NCI-H446 treated with DMSO at 0.1 percent for 48 hours (cell line): Measurements from ENCODE around the gene NCK1.
"Not testable (repeated sequence)": the region's sequence is repeated elsewhere in the genome, so short reads cannot be mapped to it uniquely, and the experiment has no call there.

ENCODE experiments used
- DNase-seq: peaks from one replicate; lab custom pipeline; 2025; lab: John Stamatoyannopoulos, UW

NCK1 gene

DNA sequence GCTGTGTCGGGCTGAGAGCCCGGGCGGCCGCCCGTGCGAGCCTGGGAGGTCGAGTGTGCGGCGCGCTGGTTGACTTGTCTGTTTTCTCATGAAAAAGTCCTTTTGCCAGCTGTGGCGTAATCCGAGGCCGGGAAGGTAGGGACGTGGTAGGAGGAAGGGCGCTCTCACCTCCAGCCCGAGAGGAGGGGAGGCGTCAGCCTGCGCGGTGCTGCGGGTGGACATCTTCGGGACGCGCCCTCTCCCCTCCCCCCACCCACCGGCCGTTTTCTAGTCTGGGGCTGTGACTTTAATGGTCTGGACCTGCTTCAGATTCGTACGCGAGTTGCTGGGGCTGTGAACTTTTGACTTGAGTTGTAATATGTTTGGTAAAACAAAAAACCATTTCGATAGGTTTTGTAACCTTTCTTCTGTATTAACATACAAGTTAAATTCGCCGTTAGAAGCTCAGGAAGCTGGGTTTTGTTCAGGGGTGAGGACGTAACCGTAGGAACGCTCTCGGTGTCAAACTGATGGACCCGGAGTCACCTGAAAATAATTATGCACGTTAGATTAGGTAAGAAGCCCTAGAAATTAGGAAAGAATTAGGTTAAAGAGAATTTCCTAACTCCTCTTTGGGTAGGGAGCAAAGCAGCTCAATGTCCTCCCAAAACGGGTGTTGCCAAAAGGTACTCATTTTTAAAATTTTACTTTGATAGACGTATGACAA lies 762 bp downstream of the NCK1 start:
- DNase-seq: peak; percentile 43

- DNase-seq: no peak
Observed at GRCh38 chr3:136869282-136869681, 7.3 kb downstream of the NCK1 start.

- not testable (repeated sequence) for DNase-seq
Observed at GRCh38 chr3:136872258-136872657, 10.2 kb downstream of the NCK1 start.

DNA sequence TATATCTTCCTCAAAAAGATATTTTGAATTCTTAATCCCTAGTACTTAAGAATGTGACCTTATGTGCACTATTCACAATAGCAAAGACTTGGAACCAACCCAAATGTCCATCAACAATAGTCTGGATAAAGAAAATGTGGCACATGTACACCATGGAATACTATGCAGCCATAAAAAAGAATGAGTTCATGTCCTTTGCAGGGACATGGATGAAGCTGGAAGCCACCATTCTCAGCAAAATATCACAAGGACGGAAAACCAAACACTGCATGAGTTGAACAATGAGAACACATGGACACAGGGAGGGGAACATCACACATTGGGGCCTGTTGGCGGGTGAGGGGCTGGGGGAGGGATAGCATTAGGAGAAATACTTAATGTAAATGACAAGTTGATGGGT lies 17.5 kb downstream of the NCK1 start:
- not testable (repeated sequence) for DNase-seq

GRCh38 chr3:136882571-136882970 lies 20.6 kb downstream of the NCK1 start:
- DNase-seq: no peak

DNA sequence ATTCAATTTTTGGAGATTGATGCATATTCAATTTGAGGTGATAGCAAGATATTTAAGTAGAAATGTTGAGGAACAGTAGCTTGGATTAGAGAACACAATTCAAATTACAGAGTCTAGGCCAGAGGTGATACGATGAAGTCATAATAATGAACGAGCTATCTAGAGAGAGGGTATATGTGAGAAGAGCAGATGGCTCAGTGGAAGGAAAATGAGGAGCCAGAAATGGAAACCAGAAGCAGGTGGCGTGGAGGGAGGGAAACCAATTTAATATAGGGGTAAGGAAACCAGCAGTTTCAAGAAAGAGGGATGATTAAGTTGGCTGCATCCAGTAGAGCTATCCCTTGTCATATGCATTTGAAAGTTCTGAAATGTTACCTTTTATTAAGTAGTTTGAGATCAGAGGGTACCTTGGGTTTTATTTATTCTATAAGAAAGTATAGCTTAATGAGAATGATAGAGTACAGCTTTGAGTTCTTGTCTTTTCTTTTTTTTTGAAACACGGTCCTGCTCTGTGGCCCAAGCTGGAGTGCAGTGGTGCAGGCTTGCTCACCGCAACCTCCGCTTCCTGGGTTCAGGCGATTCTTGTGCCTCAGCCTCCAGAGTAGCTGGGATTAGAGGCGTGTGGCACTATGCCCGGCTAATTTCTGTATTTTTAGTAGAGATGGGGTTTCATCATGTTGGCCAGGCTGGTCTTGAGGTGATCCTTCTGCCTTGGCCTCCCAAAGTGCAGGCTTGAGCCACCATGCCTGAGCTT lies 22.1 kb downstream of the NCK1 start:
- DNase-seq: peak; percentile 71

DNA sequence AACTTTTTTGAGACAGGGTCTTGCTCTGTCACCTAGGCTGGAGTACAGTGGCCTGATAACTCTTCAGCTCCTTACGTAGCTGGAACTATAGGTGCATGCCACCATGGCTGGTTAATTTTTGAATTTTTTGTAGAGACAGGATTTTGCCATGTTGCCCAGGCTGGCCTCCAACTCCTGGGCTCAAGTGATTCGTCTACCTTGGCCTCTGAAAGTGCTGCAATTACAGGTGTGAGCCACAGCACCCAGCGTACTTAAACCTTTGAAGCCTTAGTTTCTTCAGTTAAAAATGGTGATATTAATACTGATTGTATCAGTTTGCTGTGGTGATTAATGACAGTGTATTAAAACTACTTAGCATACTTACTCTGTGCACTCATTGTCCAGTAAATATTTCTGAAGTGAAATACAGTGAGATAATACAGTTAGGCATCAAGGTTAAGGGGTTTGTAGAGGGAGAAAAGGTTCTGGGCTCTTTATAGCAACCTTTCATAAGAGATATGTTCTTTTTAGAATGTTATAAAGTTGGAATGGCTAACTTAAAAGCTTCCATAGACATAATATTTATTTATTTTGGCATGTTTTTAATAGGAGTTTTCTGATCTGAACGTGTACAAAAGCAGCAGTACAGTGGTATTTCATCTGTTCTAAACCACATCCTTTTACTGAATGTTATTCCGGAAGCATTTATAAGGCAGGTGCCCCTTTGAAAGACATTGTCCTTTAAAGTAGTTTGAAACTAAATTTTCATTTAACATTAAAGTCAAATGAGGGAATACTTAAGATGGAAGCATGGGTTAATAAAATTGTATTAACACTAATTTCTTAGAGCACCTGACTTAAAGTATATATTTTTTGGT lies 23.6 kb downstream of the NCK1 start:
- no peak for DNase-seq

GRCh38 chr3:136889947-136890346 lies 27.9 kb downstream of the NCK1 start:
- DNase-seq: no peak

DNA sequence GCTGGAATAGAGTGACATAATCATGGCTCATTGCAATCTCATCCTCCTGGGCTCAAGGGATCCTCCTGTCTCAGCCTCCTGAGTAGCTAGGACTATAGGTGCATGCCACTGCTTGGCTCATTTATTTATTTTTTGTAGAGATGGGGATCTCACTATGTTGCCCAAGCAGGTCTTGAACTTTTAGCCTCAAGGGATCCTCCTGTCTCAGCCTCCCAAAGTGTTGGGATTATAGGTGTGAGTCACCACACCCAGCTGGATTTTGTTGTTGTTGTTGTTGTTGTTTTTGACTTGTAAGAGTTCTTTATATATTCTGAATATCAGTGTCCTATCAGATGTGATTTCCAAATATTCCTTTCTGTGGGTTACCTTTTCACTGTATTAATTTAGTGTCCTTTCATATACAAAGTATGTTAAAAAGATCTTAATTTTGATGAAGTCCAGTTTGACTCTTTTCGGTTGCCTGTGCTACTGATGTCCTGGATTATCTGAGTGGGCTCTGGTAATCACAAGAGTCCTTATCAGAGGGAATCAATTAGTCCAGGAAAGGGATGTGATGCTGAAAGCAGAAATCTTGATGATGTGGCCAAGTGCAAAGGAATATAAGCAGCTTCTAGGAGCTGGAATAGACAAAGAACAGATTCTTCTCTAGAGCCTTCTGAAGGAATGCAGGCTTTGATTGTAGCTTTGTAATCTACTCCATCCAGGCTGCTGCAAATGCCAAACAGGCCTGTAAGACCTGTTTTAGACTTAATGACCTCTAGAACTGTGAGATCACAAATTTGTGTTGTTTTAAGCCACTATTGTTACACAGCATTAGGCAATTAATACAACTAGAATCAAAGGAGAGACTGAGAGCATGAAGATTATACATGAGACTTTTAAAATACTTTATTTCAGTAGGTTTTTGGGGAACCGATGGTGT lies 30.2 kb downstream of the NCK1 start:
- DNase-seq: no peak

DNA sequence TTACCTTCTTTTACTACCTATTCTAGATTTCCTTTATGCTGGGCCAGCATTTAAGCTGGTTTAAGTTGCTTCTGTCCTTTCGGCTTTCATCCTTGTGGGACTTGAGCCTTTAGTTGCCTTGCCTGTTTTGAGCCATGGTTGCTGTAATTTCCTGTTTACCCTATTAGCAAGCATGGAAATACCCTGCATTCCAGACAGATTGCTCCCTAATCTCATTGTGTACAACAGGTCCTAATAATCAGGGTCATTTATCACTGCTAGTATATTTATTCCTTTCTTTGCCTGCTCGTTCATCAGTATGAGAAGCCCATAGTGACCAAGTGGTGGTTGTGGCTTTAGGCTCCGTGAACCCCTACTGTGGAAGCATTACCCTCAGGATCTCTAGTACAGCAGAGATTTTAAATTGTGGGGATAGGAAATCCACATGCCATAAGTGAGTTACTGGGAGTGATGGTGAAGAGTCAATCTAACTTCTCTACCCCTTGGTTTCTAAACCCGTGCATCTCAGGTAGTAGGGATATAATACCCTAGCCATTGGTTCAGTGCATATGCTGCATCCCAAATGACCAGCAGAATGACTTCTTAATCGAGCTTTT lies 31.9 kb downstream of the NCK1 start:
- DNase-seq: no peak

DNA sequence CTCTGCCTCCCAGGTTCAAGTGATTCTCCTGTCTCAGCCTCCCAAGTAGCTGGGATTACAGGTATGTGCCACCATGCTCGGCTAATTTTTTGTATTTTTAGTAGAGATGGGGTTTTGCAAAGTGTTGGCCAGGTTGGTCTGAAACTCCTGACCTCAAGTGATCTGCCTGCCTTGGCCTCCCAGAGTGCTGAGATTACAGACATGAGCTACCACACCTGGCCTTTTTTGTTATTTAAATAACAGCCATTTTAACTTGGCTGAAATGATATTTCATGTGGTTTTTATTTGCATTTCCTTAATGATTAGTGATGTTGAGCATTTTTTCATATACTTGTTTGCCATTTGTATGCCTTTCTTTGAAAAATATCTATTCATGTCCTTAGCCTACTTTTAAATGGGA lies 35.2 kb downstream of the NCK1 start:
- DNase-seq: not testable (repeated sequence)

DNA sequence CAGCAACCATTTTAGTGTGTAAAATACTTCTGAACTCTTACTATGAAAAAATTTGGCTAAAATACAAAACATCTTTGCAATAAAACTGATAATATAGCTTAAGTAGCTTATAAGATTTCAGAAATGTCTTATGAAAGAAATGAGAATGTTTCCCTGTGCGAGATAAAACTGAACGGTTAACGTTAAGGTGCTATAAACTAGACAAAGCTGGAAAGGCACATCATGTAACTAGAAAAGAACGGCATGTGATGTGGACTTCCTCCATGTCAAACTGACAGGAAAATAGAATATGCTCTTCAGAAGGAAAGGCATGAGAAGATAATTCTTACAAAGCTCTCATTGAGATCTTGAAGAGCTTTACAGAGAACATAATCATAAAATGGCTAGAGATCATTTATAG lies 36.5 kb downstream of the NCK1 start:
- no peak for DNase-seq

- no peak for DNase-seq
Observed at GRCh38 chr3:136898954-136899353, 36.9 kb downstream of the NCK1 start.

DNA sequence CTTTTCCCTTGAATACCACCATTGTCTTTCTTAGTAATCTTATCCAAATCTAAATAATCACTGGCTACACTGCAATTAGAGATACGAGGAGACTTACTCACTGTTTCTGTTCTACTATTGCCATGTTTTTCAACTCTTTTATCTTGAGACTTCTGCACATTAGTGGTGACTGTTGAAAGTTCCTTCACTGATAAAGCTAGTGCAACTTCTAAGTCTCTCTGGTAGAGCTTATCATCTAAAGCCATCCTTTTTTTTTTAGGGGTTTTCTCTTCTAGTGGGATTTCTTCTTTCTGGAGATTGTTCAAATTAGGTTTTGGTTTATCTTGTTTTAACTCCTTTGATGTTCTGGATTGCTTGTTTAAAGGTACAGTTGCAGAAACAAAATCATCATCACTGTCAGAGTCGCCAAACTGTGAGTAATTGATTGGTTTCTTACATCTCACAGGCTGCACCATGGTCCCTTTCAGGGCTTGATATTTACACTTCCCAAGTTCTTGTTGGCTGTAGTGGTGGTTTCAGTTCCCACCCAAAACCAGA lies 37.7 kb downstream of the NCK1 start:
- no peak for DNase-seq

- not testable (repeated sequence) for DNase-seq
Observed at GRCh38 chr3:136900694-136901093, 38.7 kb downstream of the NCK1 start.

DNA sequence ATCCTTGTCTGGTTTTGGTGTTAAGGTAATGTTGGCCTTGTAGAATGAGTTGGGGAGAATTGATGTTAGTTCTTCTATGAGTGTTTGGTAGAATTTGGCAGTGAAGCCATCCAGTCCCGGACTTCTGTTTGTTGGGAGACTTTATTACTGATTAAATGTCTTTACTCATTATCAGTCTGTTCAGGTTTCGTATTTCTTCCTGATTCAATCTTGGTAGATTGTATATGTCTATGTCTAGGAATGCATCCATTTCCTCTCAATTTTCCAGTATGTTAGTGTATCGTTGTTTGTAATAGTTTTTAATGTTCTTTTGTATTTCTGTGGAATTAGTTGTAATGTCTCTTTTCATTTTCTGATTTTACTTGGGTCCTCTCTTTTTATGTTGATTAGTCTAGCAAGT lies 39.4 kb downstream of the NCK1 start:
- no peak for DNase-seq

DNA sequence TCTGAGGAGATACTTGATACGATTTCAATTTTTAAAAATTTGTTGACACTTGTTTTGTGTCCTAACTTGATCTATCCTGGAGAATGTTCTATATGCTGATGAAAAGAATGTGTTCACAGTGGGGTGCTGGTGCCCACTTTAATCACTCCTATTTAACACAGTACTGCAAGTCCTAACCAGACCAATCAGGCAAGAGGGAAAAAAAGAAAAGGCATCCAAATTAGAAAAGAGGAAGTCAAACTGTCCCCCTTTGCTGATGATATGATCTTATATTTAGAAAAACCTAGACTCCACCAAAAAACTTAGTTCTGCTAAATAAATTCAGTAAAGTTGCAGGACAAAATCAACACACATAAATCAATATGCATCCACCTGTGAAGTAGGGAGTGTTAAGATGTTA lies 40.5 kb downstream of the NCK1 start:
- not testable (repeated sequence) for DNase-seq

DNA sequence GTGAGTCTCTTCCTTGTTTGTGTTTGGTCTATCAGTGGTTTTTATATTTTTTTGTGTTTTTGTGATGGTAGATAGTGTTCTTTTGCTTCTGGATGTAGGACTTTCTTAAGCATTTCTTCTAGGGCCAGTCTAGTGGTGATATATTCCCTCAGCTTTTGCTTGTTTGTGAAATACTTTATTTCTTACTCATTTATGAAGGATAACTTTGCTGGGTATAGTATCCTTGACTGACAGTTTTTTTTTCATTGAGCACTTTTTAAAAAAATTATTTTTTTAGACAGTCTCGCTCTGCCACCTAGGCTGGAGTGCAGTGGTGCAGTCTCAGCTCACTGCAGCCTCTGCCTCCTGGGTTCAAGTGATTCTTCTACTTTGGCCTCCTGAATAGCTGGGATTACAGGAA lies 41.9 kb downstream of the NCK1 start:
- no peak for DNase-seq

DNA sequence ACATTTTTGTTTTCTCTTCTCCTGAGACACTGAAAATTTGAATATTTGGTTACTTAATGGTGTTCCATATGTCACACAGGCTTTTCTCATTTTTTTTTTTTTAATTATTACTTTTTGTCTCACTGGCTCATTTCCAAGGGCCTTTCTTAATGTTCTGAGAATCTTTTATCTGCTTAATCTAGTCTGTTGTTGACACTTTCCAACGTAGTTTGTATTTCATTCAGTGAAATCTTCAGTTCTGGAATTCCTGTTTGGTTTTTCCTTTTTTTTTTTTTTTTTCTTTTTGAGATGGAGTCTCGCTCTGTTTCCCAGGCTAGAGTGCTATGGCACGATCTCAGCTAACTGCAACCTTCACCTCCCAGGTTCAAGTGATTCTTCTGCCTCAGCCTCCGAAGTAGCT lies 42.7 kb downstream of the NCK1 start:
- DNase-seq: no peak

DNA sequence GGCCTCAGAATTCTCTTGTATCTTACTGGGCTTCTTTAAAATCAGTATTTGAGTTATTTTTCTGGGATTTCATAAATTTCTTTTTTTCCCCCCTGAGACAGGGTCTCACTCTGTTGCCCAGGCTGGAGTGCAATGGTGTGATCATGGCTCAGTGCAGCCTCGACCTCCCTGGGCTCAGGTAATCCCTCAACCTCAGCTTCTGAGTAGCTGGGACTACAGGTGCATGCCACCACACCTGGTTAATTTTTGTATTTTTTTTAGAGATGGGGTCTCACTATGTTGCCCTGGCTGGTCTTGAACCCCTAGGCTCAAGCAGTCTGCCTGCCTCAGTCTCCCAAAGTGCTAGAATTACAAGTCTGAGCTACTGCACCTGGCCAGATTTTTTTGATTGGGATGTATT lies 43.5 kb downstream of the NCK1 start:
- no peak for DNase-seq

GRCh38 chr3:136906725-136907124 lies 44.7 kb downstream of the NCK1 start:
- DNase-seq: no peak
